A673 (cell line): ENCODE measurements around the gene CSPG4.

Experiments
- EZH2 ChIP-seq: fragments of 200-600 bp; sonication (generic); IDR thresholded peaks from 2 replicates; pipeline ENCODE4 v1.6.1; 2017; ENCODE audit warnings: borderline replicate concordance, low read depth, mild to moderate bottlenecking, mixed read lengths, antibody characterized with exemption, low read length; ENCODE audit not compliant: poor library complexity, severe bottlenecking
- TF ChIP-seq, protein P1 (sequence below): fragments of 300-800, 200-600 bp; sonication (generic); conservative IDR thresholded peaks from 2 replicates; pipeline ENCODE4 v1.5.1; 2017; ENCODE audit warnings: low read depth, mild to moderate bottlenecking, antibody characterized with exemption, low read length, moderate library complexity, mixed read lengths

DNA sequence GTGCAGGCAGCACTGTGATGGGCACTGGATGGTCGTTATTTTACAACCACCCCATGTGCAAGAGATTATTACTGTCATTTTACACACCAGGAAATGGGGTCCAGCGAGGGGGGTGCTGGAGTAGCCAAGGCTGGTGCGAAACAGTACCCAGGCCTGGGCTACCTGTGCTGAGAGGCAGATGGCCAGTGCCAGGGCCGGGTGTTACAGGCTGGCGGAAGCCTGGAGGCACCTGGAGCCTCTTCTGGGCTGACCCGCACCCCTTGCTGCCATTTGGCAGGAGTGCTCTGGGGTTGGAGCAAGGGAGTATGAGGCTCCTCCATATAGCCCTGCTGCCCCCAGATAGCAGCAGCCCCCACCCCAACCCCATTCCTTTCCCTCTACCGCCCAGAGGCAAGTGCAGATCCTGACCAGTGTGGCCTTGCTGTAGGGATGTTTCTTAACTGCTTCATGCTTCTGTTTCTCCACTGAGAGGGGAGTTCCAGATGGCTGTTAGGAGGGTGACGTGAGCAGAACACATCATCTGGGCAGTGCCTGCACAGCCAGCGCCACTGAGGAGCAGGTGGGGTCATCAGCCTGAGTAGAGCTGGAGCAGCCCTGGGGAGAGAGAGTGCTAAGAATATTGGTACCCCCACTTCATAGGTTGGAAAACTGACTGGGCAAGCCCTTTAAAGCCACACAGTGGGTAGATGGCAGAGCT is 49.7 kb downstream of the CSPG4 start:
- TF ChIP-seq, protein P1, sequence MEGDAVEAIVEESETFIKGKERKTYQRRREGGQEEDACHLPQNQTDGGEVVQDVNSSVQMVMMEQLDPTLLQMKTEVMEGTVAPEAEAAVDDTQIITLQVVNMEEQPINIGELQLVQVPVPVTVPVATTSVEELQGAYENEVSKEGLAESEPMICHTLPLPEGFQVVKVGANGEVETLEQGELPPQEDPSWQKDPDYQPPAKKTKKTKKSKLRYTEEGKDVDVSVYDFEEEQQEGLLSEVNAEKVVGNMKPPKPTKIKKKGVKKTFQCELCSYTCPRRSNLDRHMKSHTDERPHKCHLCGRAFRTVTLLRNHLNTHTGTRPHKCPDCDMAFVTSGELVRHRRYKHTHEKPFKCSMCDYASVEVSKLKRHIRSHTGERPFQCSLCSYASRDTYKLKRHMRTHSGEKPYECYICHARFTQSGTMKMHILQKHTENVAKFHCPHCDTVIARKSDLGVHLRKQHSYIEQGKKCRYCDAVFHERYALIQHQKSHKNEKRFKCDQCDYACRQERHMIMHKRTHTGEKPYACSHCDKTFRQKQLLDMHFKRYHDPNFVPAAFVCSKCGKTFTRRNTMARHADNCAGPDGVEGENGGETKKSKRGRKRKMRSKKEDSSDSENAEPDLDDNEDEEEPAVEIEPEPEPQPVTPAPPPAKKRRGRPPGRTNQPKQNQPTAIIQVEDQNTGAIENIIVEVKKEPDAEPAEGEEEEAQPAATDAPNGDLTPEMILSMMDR, result no peak
- TF ChIP-seq EZH2, result no peak
